ENCODE data around the gene MOXD1. TPM values are rescaled to one million over a fixed set of nuclear protein-coding genes. Genes with fewer than 3 reads are reported as not detected.

Gene MOXD1
- total RNA-seq, 1 donor: 78.8 TPM

DNA sequence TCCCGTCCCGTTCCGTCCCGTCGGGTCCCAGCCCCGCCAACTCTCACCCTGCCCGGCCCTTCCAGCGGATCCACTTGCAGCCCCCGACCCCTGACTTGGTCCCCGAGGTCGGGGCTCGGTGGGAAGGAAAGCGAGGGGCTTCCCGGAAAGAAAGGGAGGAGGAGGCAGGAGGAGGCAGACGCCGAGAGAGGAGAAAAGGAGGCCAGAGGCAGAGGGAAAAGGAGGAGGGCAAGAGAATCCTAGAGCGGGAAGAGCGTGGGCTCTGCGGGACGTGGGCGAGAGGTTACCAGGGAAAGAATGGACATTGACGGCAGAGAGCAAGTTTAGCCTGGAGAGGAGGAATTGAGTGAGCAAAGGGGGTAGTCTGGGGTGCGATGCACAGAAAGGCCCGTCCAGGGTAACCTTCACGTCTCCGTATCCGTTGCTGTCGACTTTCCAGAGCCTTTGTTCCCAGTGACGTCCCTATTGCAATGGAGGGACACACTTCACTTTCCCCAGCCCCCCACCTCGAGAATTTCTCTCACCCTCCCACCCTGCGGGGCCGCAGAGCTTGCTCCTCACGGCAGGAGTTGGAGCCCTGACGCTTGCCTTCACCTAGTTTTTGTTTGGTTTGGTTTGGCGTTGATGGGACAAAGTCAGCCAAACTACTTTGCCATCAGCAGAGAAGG is 477 bp upstream of the MOXD1 start:
- H3K4me3 ChIP-seq (ENCODE audit: low read depth, low read length): peak overlapping the region; percentile 82
- TF ChIP-seq, protein P1, sequence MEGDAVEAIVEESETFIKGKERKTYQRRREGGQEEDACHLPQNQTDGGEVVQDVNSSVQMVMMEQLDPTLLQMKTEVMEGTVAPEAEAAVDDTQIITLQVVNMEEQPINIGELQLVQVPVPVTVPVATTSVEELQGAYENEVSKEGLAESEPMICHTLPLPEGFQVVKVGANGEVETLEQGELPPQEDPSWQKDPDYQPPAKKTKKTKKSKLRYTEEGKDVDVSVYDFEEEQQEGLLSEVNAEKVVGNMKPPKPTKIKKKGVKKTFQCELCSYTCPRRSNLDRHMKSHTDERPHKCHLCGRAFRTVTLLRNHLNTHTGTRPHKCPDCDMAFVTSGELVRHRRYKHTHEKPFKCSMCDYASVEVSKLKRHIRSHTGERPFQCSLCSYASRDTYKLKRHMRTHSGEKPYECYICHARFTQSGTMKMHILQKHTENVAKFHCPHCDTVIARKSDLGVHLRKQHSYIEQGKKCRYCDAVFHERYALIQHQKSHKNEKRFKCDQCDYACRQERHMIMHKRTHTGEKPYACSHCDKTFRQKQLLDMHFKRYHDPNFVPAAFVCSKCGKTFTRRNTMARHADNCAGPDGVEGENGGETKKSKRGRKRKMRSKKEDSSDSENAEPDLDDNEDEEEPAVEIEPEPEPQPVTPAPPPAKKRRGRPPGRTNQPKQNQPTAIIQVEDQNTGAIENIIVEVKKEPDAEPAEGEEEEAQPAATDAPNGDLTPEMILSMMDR (IDR thresholded peaks at IDR 0.05; ENCODE audit: insufficient read depth, low read length): no peak
- no peak for DNase-seq (ENCODE audit: low read depth)

DNA sequence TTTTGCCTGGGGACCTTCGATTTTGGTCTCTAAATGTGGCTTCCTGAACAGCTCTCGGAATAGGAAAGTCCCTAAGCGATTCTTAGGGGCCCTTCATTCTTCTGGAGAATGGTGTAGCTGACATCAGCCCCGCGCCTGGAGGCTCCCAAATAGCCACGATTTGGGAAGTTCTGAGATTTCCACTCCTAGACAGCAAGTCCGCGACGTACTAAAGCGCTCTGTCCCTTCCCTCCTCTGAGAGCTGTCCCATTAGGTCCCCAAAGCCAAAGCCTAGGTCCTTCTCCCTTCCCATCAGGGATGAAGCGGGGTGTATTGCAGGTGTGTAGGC is 756 bp downstream of the MOXD1 start:
- DNase-seq (ENCODE audit: low read depth): no peak
- peak overlapping the region; percentile 82 for H3K4me3 ChIP-seq (ENCODE audit: low read depth, low read length)
- TF ChIP-seq, protein P1 (IDR thresholded peaks at IDR 0.05; ENCODE audit: insufficient read depth, low read length): no peak

DNA sequence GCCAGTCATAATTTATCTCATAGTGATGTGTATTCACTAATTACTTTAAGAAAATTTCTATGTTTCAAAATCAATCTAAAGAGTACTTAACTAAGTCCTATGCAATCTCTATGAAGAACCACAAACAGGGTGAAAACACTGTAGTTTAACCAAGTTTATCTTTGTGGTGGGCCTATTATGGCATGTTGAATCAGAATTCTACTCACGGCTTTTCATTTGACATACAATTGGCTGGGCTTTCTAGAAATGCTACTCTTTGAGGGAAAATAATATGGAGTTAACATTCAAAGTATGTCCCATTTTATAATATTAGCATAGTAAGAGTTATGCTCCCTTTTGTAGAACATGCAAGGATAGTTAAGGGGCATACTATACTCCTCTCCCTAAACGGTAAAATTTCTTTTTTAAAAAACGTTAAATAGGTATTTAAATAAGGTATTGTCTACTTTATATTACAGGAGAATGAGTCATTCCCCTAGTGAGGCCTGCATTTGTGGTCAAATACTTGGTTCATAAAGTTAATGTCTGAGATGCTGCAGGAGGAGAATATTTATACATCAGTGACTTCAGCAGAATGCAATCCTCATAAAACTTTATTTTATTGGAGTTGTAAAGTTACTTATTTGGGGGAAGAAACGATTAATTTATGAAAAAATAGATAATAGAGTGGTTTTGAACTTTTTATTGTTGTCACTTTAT is 1.8 kb downstream of the MOXD1 start:
- peak; percentile 53 for DNase-seq (ENCODE audit: low read depth)
- TF ChIP-seq, protein P1 (IDR thresholded peaks at IDR 0.05; ENCODE audit: insufficient read depth, low read length): no peak
- no peak overlapping the region for H3K4me3 ChIP-seq (ENCODE audit: low read depth, low read length)

DNA sequence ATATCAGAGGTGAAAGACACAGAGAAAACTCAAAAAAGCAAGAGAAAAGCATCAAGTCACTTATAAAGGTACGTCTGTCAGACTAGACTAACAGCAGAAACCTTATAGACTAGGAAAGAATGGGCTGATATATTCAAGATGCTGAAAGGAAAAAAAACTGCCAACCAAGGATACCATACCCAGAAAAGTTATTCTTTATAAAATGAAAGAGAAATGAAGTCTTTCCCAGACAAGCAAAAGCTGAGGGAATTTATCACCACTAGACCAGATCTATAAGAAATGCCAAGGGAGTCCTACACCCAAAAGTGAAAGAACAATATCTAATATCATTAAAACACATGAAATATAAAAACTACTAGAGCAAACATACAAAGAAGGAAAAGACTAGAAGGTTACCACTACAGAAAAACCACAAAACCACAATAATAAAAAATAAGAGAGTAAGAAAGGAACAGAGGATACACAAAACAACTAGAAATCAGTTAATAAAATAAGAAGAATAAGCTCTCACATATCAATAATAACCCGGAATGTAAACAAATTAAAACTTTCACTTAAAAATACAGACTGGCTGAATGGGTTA is 6.2 kb downstream of the MOXD1 start:
- no peak for DNase-seq (ENCODE audit: low read depth)
- TF ChIP-seq, protein P1 (IDR thresholded peaks at IDR 0.05; ENCODE audit: insufficient read depth, low read length): no peak
- no peak overlapping the region for H3K4me3 ChIP-seq (ENCODE audit: low read depth, low read length)

DNA sequence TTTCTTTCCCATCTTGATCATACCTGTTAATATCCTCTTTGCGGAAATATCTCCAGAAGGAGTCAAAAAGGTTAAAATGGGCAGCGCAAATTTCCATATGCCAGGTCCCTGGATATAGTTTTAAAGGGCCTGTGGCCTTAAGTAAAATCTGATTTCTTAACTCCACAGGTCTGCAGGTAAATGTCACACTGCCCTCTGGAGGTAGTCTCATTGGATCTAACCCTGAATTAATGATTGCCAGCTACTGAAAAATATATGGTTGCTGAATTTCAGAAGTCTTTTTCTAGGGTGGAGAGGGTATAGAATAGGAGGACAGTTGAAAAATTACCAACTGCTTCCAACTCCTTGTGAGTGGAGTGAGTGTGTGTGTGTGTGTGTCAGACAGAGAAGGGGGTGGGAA is 8.5 kb downstream of the MOXD1 start:
- peak; percentile 30 for DNase-seq (ENCODE audit: low read depth)
- TF ChIP-seq, protein P1 (IDR thresholded peaks at IDR 0.05; ENCODE audit: insufficient read depth, low read length): peak; percentile 8
- no peak overlapping the region for H3K4me3 ChIP-seq (ENCODE audit: low read depth, low read length)

DNA sequence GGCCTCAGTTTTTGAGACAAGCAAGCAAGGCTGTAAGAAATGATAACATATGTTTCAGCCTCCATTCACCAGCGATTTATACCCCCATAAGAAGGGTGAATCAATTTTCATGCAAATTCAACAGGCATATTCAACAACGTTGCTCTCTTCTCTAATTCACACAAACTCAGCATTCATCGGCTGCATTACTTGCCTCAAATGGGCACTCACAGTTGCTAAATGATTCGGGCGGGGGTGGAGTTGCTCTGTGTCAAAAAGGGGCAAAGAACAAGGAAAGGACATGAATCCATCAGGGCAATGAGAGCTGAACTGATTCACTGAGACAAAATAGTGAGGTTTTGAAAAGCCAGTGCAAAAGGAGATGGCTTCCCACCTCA is 9.0 kb downstream of the MOXD1 start:
- TF ChIP-seq, protein P1 (IDR thresholded peaks at IDR 0.05; ENCODE audit: insufficient read depth, low read length): no peak
- no peak for DNase-seq (ENCODE audit: low read depth)
- H3K4me3 ChIP-seq (ENCODE audit: low read depth, low read length): no peak overlapping the region

Measured in fibroblast of the aortic adventitia (primary cell).